GM21390 (cell line): ENCODE measurements around the gene FECH.

Source experiments
- ATAC-seq: cut with Tn5 transposase; IDR thresholded peaks from one replicate; pipeline ENCODE4 v1.9.1; 2021; ENCODE audit not compliant: unreplicated experiment

FECH gene

GRCh38 chr18:57583297-57583835, 3.1 kb downstream of the FECH start:
- ATAC-seq = no peak

DNA sequence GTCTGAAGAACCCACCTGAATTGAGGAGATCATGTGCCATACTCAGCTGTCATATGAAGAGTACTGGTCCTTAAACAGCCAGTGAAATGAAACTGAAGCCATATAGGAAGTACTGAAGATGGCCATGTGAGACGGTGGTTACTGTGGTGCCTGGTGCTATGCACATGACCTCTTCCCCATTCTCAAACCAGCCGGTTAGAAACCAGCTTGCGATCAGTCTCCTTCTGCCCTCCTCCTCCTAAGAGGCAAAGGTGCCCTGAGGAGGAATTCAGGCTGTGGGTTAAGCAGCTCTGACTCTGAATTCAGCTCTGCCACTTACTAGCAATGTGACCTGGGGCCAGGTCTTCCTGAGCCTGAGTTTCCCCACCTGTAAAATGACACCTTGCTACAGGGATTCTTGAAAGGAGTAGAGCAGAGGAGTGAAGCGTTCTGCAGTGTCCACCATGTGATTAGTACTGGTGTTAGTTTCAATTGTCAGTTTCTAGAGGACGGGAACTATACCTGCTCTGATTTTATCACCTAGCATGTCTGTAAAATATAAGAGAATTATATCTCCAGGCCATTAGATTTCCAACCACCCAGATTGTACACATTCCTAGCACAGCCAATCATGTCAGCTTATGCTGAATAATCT, 5.1 kb downstream of the FECH start:
- ATAC-seq = peak; percentile 84

GRCh38 chr18:57579934-57580333, 6.6 kb downstream of the FECH start:
- ATAC-seq = no peak

DNA sequence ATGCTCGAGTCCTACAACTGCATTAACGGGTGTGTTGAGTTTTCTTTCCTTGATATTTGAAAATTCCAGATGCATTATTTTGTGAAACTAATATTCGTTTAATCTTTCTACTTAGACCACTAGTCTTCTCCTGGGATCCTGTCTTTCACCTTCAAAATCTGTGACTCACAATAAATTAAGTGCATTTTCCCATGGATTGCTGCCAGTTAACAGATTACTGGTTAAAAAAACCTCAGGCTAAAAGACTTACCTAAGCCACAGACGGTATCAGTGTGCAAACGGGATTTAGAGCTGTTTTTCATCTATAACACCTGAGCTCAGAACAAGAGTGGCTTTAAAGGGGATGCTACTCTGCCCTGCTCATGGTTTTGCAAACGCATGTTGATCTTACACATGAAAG, 10.2 kb downstream of the FECH start:
- ATAC-seq = no peak

GRCh38 chr18:57575542-57575941, 11.0 kb downstream of the FECH start:
- no peak for ATAC-seq

- ATAC-seq = no peak
Observed at GRCh38 chr18:57574866-57575265, 11.6 kb downstream of the FECH start.

DNA sequence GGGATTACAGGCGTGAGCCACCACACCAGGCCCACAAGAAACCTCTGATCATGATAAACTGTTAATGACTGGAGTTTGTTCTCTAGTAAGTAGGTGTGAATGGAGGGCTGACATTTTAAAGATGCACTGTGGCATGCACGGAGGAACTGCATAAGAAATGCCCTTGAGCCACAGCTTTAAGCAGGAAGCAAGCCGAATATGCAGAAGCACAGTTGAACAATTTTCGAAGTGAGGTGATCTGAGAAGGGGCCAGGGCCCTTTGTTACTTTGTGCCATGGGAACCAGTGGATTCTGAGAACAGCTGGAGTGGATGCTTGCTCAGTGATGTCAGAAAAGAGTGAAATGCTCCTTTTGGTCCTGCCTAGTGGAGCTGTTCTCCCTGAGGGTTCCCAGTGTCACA, 16.3 kb downstream of the FECH start:
- no peak for ATAC-seq

- ATAC-seq = no peak
Observed at GRCh38 chr18:57569133-57569532, 17.4 kb downstream of the FECH start.

DNA sequence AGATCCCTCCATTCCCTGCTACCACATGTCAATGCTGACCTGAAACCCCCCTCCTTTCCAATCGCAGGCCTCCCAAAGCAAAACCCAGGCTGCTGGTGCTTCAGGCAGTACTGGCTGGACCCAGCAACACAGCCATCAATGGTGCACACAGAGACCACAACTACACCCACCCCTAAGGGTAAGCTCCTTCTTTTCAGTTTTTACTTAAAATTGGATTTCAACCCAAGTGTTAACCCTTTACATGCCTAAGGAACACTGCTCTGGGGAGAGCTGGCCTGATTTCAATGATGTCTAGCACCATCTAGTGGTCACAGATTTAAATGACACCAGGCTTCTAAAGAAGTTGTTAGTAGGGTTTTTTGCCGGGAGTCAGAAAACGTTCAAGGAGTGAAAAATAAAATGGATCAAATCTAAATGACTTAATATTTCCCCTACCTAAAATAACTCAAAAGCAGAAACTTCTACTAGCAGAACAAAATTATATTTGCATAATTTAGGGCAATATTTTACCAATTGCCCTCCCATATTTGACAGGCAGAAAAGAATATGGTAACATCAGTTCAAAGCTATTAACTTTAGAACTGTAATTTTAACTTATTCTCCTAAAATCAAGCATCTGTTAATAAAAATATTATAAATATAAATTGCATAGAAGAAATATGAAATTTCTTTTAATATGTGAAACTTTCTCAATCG, 24.6 kb downstream of the FECH start:
- no peak for ATAC-seq

DNA sequence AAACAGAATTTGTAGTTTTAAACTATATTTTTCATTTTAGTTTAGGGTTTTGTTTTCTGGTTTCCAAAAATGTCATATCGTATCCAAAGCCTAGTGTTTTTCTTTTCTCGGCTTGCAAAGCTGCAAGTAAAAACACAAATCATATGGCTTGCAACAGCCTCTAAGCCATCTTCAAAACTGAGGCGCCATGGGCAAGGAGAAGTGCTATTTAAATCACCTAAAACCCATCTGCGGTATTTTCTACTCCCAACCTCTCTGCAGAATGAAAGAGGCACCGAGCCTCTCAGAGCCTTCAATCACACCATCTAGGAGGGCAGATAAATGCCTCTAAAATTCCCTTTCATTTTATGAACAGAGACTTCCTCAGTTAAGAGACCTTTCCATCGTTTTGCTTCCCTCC, 25.2 kb downstream of the FECH start:
- ATAC-seq = no peak

DNA sequence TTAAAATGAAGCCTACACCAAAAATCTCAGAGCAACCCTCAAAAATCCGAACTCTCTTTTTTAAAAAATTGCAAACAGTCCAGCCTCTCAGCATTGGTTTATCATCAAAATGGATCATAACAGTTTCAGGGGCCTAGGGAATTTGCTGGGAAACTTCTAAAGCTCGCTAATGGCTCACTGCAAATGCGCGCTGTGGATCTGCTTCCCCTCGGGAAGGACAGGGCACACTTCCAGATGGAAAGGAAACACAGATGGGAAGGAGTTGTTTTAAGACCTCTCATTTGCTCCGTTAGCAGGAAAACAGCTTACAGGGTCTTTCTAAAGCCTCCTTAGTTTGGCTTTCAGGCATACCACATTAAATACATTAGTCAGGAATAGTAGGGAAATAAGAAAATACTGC, 27.2 kb downstream of the FECH start:
- ATAC-seq = no peak

DNA sequence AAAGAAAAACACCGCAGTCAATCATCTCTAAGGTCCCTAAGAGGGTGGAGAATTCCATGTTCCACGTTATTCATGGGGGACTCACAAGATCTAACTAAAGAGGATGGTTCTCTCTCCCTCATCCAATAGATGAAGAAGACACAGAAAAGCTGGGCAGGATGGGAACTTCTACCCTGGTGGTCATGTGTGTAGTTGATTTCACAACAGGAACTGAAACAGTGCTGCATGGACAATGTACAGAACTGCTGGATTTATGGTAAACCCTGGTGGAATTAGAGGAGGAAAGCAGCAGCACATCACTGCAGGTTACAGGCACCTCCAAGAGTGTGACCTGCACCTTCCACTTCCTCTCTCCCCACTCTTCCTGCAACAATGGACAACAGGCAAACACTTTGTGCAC, 31.4 kb downstream of the FECH start:
- no peak for ATAC-seq

DNA sequence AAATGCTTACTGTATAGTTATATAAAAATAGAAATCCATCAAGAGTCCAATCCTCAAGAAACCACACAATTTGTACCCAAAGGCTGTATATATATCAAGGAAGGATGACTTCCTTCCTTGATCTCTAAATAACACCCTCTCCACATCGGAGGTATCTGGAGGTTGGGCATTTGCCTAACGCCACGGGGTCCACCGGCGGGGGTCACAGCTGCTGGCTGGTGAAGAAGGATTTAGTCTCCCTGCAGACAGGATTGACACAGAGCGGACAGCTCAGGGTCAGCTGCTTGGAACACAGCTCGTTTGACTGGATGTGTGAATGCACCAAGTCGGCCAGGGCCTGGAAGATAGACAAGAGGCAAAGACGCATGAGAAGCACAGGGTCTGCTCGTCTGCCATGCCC, 36.0 kb downstream of the FECH start:
- ATAC-seq = no peak

DNA sequence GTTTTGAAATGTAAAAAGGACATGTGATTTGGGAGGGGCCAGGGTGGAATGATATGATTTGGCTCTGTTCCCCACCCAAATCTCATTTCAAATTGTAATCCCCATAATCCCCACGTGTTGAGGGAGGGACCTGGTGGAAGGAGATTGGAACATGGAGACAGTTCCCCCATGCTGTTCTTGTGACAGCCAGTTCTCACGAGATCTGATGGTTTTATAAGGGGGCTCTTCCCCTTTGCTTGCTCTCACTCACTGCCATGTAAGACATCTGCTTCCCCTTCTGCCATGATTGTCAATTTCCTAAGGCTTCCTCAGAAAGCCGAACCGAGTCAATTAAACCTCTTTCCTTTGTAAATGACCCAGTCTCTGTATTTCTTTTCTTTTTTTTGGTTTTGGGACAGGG, 39.2 kb downstream of the FECH start:
- ATAC-seq = no peak

GRCh38 chr18:57544936-57545660, 41.4 kb downstream of the FECH start:
- ATAC-seq = peak; percentile 77

GRCh38 chr18:57543560-57543959, 42.9 kb downstream of the FECH start:
- no peak for ATAC-seq

GRCh38 chr18:57542812-57543427, 43.6 kb downstream of the FECH start:
- ATAC-seq = no peak

DNA sequence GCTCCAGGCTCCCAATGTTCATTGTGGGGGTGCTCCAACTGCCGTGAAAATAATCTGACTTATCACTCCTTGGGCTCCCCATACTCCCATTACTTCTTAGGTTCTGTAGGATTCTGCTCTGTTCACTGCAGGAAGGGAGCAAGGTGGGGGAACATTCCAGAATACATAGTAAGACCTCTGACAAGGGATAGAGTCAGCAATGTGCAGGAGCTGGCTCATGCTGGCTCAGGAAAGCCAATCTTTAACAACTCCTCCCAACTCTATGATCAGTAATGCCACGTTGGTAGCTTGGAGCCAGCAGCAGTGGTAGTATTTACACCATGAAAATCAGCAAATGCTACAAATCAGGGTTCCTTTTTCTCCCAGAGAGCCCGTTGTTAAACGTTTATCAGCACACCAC, 44.4 kb downstream of the FECH start:
- ATAC-seq = no peak

GRCh38 chr18:57539702-57540101, 46.8 kb downstream of the FECH start:
- ATAC-seq = no peak

DNA sequence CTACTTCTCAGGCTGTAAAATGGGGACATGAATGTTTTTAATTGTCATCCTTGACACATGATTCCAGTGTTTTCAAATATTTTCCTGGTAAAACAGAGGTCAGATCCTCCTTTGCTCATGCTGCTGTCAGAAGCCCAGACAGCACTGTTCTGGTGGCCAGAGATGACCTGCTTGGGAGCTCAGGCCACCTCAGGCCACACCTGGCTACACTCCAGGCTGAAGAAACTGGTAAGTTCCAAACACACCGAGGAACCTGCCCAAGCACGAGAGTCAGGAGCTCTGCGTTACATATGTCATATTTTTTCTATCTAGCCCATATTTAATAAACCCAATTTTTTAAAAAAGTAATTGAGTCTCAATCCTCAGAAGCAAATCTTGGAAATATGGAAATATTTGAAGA, 47.9 kb downstream of the FECH start:
- ATAC-seq = no peak

DNA sequence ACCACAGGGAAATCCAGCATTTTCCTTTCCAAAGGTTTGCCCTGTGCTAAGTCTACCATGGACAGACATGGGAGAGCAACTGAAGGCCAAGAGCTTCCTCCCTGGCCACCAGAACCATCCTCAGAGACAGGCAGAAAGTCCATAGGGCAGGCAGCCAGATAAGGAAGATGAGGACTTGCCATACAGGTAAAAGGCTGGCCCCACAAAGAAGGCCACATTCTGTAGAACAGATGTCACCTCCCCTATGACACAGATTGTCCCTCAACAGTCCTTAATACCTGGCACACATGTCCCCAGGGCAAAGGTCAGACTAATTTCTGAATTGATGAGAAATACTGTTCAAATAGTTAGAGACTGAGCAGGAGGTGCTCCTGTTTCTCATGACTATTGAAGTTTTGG, 52.0 kb downstream of the FECH start:
- ATAC-seq = no peak
